NOMO-1 (cell line): ENCODE data around the gene HTR4.
"Not testable (repeated sequence)": the region's sequence is repeated elsewhere in the genome, so short reads cannot be mapped to it uniquely, and the experiment has no call there.

ENCODE experiments used
- DNase-seq, 2 experiments: peaks; one replicate each; lab custom pipeline; 2025; ENCODE audit not compliant: unreplicated experiment in 2 of 2; lab: John Stamatoyannopoulos, UW

Gene HTR4

GRCh38 chr5:148541054-148541835 is 113.1 kb downstream of the HTR4 start:
- DNase-seq, result no peak

- no peak for DNase-seq
These were observed 113.7 kb downstream of the HTR4 start for GRCh38 chr5:148540647-148541046.

GRCh38 chr5:148539851-148540250 is 114.5 kb downstream of the HTR4 start:
- DNase-seq, result no peak

- no peak for DNase-seq
These were observed 119.1 kb downstream of the HTR4 start for GRCh38 chr5:148535190-148535589.

GRCh38 chr5:148532969-148533670 is 121.2 kb downstream of the HTR4 start:
- DNase-seq, result no peak

- not testable (repeated sequence) for DNase-seq
These were observed 124.9 kb downstream of the HTR4 start for GRCh38 chr5:148529450-148529849.

- no peak for DNase-seq
These were observed 129.6 kb downstream of the HTR4 start for GRCh38 chr5:148524721-148525120.

- no peak for DNase-seq
These were observed 131.2 kb downstream of the HTR4 start for GRCh38 chr5:148523139-148523538.

GRCh38 chr5:148515460-148515859 is 138.9 kb downstream of the HTR4 start:
- DNase-seq, result no peak

- DNase-seq, result no peak
These were observed 140.0 kb downstream of the HTR4 start for GRCh38 chr5:148514344-148514743.

GRCh38 chr5:148512498-148512897 is 141.8 kb downstream of the HTR4 start:
- no peak for DNase-seq

GRCh38 chr5:148511810-148512347 is 142.4 kb downstream of the HTR4 start:
- no peak for DNase-seq

GRCh38 chr5:148509893-148510292 is 144.4 kb downstream of the HTR4 start:
- DNase-seq, result no peak

GRCh38 chr5:148507648-148508047 is 146.7 kb downstream of the HTR4 start:
- no peak for DNase-seq

- no peak for DNase-seq
These were observed 154.9 kb downstream of the HTR4 start for GRCh38 chr5:148499452-148499851.

GRCh38 chr5:148497757-148498156 is 156.6 kb downstream of the HTR4 start:
- no peak for DNase-seq

GRCh38 chr5:148492351-148492750 is 162.0 kb downstream of the HTR4 start:
- DNase-seq, result no peak

GRCh38 chr5:148491793-148492184 is 162.5 kb downstream of the HTR4 start:
- DNase-seq, result peak in 1 of 2 experiments; percentile 50

- no peak for DNase-seq
These were observed 163.1 kb downstream of the HTR4 start for GRCh38 chr5:148491015-148491792.

- DNase-seq, result no peak
These were observed 165.6 kb downstream of the HTR4 start for GRCh38 chr5:148488757-148489156.

- DNase-seq, result no peak
These were observed 167.9 kb downstream of the HTR4 start for GRCh38 chr5:148486456-148486855.
